Esophagus muscularis mucosa (tissue), 4 donors: Measurements from ENCODE around the gene ANKRD62. TPM values are rescaled to one million over a fixed set of nuclear protein-coding genes. Genes with fewer than 3 reads are reported as not detected.

ENCODE experiments used
- DNase-seq: peaks from one replicate; pipeline ENCODE4 v3.0.0-alpha.2; 2017; ENCODE audit errors: extremely low spot score
- H3K27ac ChIP-seq, 4 donors: fragments of 200-600 bp; sonication (generic); replicated peaks in 1 of 4; 1 replicate in 3 of 4; 2 replicates in 1 of 4; pipeline ENCODE4 v1.5.1; 2016 to 2019; ENCODE audit warnings: mild to moderate bottlenecking in 1 of 4
- H3K27me3 ChIP-seq, 4 donors: fragments of 200-600 bp; sonication (generic); one replicate each; pipeline versions ENCODE4 v1.5.1 to v1.6.0; 2016 to 2019
- H3K36me3 ChIP-seq, 4 donors: fragments of 200-600 bp; sonication (generic); one replicate each; pipeline ENCODE4 v1.5.1; 2016 to 2019
- H3K4me1 ChIP-seq, 4 donors: fragments of 200-600 bp; sonication (generic); one replicate each; pipeline ENCODE4 v1.5.1; 2016 to 2019
- H3K4me3 ChIP-seq, 4 donors: fragments of 200-600 bp; sonication (generic); 1 replicate in 2 of 4; 2 replicates in 2 of 4; pipeline ENCODE4 v1.5.1; 2016 to 2019; ENCODE audit warnings: mild to moderate bottlenecking in 4 of 4, moderate library complexity in 1 of 4
- H3K9me3 ChIP-seq, 4 donors: fragments of 200-600 bp; sonication (generic); 1 replicate in 3 of 4; 2 replicates in 1 of 4; pipeline ENCODE4 v1.5.1; 2016 to 2019
- CTCF ChIP-seq, 3 experiments: fragments of 200-600 bp in 2 of 3; fragments of 450-650 bp in 1 of 3; sonication (generic) in 2 of 3; IDR thresholded peaks; one replicate each; pipeline ENCODE4 v1.5.1; 2017 to 2019; ENCODE audit warnings: antibody characterized with exemption in 3 of 3, mild to moderate bottlenecking in 2 of 3, moderate library complexity in 1 of 3
- EP300 ChIP-seq: sonication (generic); formaldehyde crosslinking; IDR thresholded peaks from one replicate; pipeline ENCODE4 v1.6.1; 2017; ENCODE audit warnings: antibody characterized with exemption
- POLR2A ChIP-seq: fragments of 450-650 bp; IDR thresholded peaks from one replicate; pipeline ENCODE4 v1.6.1; 2017; ENCODE audit warnings: antibody characterized with exemption, moderate library complexity, mild to moderate bottlenecking, low read depth
- POLR2AphosphoS5 ChIP-seq, 2 donors: sonication (generic); formaldehyde crosslinking; IDR thresholded peaks; one replicate each; pipeline ENCODE4 v1.6.1; 2017; ENCODE audit warnings: antibody characterized with exemption in 2 of 2
- WGBS: methylation state at CpG from one replicate; pipeline ENCODE4 v1.1.5; 2018; 5-methylcytosine and 5-hydroxymethylcytosine counted together
- intact Hi-C: fragments of 100-400 bp; cut with DNase I; formaldehyde crosslinking; loops from one replicate; pipeline ENCODE4 v1.15.1; 2023
- total RNA-seq, 4 donors: library from RNA; depleted of rRNA; stranded (reverse); fragments of >200 nt; gene quantifications; one replicate each; pipeline versions ENCODE4 v1.1.0 to v1.2.1, GENCODE V29; 2016

The ANKRD62 gene
- total RNA-seq, 4 donors from 2014 or later: 0.06 TPM; not detected in 3

GRCh38 chr18:12048010-12048826 is 45.4 kb upstream of the ANKRD62 start:
- Histone ChIP-seq H3K9me3 (no peaks in the 10 kb centered on the region), H3K27me3 (peaks cover 0 to 10% (median 0%) of the 10 kb centered on the region in 4 donors), H3K27ac (no peak overlapping the region), H3K36me3 (no peaks in the 10 kb centered on the region), H3K4me1 (no peaks in the 10 kb centered on the region), H3K4me3 (no peak overlapping the region)
- no peak for TF ChIP-seq POLR2A
- no peak for TF ChIP-seq POLR2AphosphoS5 (IDR thresholded peaks at IDR 0.05)
- TF ChIP-seq EP300: no peak
- TF ChIP-seq CTCF (IDR thresholded peaks at IDR 0.05): no peak
- WGBS: 91% methylated on average over 20 of the region's 20 CpGs
- peak; percentile 60 for DNase-seq
- intact Hi-C loops: no loop called here

GRCh38 chr18:12048827-12049175 is 44.8 kb upstream of the ANKRD62 start:
- intact Hi-C loops: no loop called here
- no peaks in the 10 kb centered on the region for H3K4me1 ChIP-seq
- H3K36me3 ChIP-seq: no peaks in the 10 kb centered on the region
- DNase-seq: no peak
- WGBS: 73% methylated on average over 2 of the region's 2 CpGs
- TF ChIP-seq POLR2AphosphoS5 (IDR thresholded peaks at IDR 0.05): no peak
- TF ChIP-seq POLR2A: no peak
- no peak for TF ChIP-seq EP300
- no peak for TF ChIP-seq CTCF (IDR thresholded peaks at IDR 0.05)
- no peak overlapping the region for H3K4me3 ChIP-seq
- no peak overlapping the region for H3K27ac ChIP-seq
- H3K9me3 ChIP-seq: no peaks in the 10 kb centered on the region
- H3K27me3 ChIP-seq: peaks cover 0 to 10% (median 0%) of the 10 kb centered on the region in 4 donors

GRCh38 chr18:12049978-12050811 is 43.4 kb upstream of the ANKRD62 start:
- H3K9me3 ChIP-seq: no peaks in the 10 kb centered on the region
- 59% methylated on average over 9 of the region's 9 CpGs for WGBS
- H3K27ac ChIP-seq: no peak overlapping the region
- intact Hi-C loops: no loop called here
- H3K4me1 ChIP-seq: no peaks in the 10 kb centered on the region
- no peak for TF ChIP-seq EP300
- TF ChIP-seq POLR2AphosphoS5 (IDR thresholded peaks at IDR 0.05): no peak
- no peak for TF ChIP-seq POLR2A
- no peak overlapping the region for H3K4me3 ChIP-seq
- H3K36me3 ChIP-seq: no peaks in the 10 kb centered on the region
- peak; percentile 86 for DNase-seq
- peaks cover 0 to 10% (median 0%) of the 10 kb centered on the region in 4 donors for H3K27me3 ChIP-seq

- no peaks in the 10 kb centered on the region for H3K4me1 ChIP-seq
- H3K4me3 ChIP-seq: no peak overlapping the region
- no peak for DNase-seq
- TF ChIP-seq POLR2A (no peak), CTCF (IDR thresholded peaks at IDR 0.05) (no peak), POLR2AphosphoS5 (IDR thresholded peaks at IDR 0.05) (no peak), EP300 (no peak)
- H3K27ac ChIP-seq: no peak overlapping the region
- H3K27me3 ChIP-seq: no peaks in the 10 kb centered on the region
- H3K9me3 ChIP-seq: no peaks in the 10 kb centered on the region
- intact Hi-C loops: no loop called here
- WGBS: 77% methylated on average over 3 of the region's 3 CpGs
- no peaks in the 10 kb centered on the region for H3K36me3 ChIP-seq
Measured at GRCh38 chr18:12052866-12053265, 40.8 kb upstream of the ANKRD62 start.

- no peak overlapping the region for H3K27ac ChIP-seq
- no peaks in the 10 kb centered on the region for H3K4me1 ChIP-seq
- H3K27me3 ChIP-seq: no peaks in the 10 kb centered on the region
- TF ChIP-seq EP300: no peak
- TF ChIP-seq CTCF (IDR thresholded peaks at IDR 0.05): no peak
- TF ChIP-seq POLR2A: no peak
- TF ChIP-seq POLR2AphosphoS5 (IDR thresholded peaks at IDR 0.05): no peak
- H3K4me3 ChIP-seq: no peak overlapping the region
- DNase-seq: peak; percentile 39
- no peaks in the 10 kb centered on the region for H3K9me3 ChIP-seq
- intact Hi-C loops: no loop called here
- no peaks in the 10 kb centered on the region for H3K36me3 ChIP-seq
- WGBS: 40% methylated on average over 2 of the region's 2 CpGs
Measured at GRCh38 chr18:12053289-12053688, 40.4 kb upstream of the ANKRD62 start.
